ENCODE results near the gene AK6. TPM values are rescaled to one million over a fixed set of nuclear protein-coding genes. Genes with fewer than 3 reads are reported as not detected.
"Not testable (repeated sequence)": the region's sequence is repeated elsewhere in the genome, so short reads cannot be mapped to it uniquely, and the experiment has no call there.

The AK6 gene
- total RNA-seq, 3 donors from 2014 or later (not counting 1 experiment from before 2014, with no cell fraction given), result 5.8 to 10.8 (median 9.7) TPM

GRCh38 chr5:69334793-69335268, 34.5 kb downstream of the AK6 start:
- intact Hi-C loops (cut with micrococcal nuclease), result loop anchor here (1.0 kb wide), 1 partner anchor 242 kb away; no protein-coding TSS in a partner anchor
- WGBS (ENCODE audit: insufficient coverage), result 16% methylated on average over 18 of the region's 18 CpGs
- Mint-ChIP-seq H3K4me3 (peak overlapping the region; percentile 80), H3K36me3 (no peaks in the 10 kb centered on the region), H3K27ac (peak overlapping the region; percentile 53 to 62), H3K27me3 (ENCODE audit: low read depth in 2 of 2) (no peaks in the 10 kb centered on the region), H3K9me3 (no peaks in the 10 kb centered on the region), H3K4me1 (peaks cover 10 to 19% of the 10 kb centered on the region in 2 donors)
- no peaks in the 10 kb centered on the region for H3K36me3 ChIP-seq (ENCODE audit: control insufficient read depth, insufficient read depth, low read length)
- no peaks in the 10 kb centered on the region for H3K27me3 ChIP-seq (ENCODE audit: control insufficient read depth, insufficient read depth, low read length)
- no peaks in the 10 kb centered on the region for H3K9me3 ChIP-seq (ENCODE audit: control insufficient read depth, insufficient read depth, low read length)
- TF ChIP-seq CTCF (IDR thresholded peaks at IDR 0.05), result peak; percentile 42
- no peak overlapping the region for H3K4me3 ChIP-seq (ENCODE audit: low read length)
- DNase-seq, result peak; percentile 48 to 86
- peaks cover 12% of the 10 kb centered on the region for H3K4me1 ChIP-seq (ENCODE audit: control insufficient read depth, insufficient read depth, low read length)
- no peak overlapping the region for H3K27ac ChIP-seq (ENCODE audit: low read length)
- peak; percentile 73 to 81 (median 74) for ATAC-seq

- not testable (repeated sequence) for H3K9me3 ChIP-seq (ENCODE audit: control insufficient read depth, insufficient read depth, low read length); DNase-seq
- peak overlapping the region; percentile 94 for H3K27ac Mint-ChIP-seq
These were observed 35.5 kb downstream of the AK6 start for GRCh38 chr5:69333668-69334315.

GRCh38 chr5:69331528-69332445, 37.5 kb downstream of the AK6 start:
- DNase-seq, result peak in 1 of 2 donors; percentile 18
- Histone ChIP-seq H3K4me3 (ENCODE audit: low read length) (peak overlapping the region; percentile 79), H3K27ac (ENCODE audit: low read length) (peak overlapping the region; percentile 62), H3K9me3 (ENCODE audit: control insufficient read depth, insufficient read depth, low read length) (no peaks in the 10 kb centered on the region), H3K27me3 (ENCODE audit: control insufficient read depth, insufficient read depth, low read length) (no peaks in the 10 kb centered on the region), H3K36me3 (ENCODE audit: control insufficient read depth, insufficient read depth, low read length) (no peaks in the 10 kb centered on the region), H3K4me1 (ENCODE audit: control insufficient read depth, insufficient read depth, low read length) (peaks cover 12% of the 10 kb centered on the region)
- ATAC-seq, result no peak
- peak overlapping the region; percentile 96 for H3K4me3 Mint-ChIP-seq
- intact Hi-C loops (cut with micrococcal nuclease), result loop anchor here (2.0 kb wide), 2 partner anchors 37 to 97 kb away; partner anchors contain the start of genes AK6, CDK7, RAD17 and TAF9
- peak overlapping the region; percentile 94 for H3K27ac Mint-ChIP-seq
- H3K36me3 Mint-ChIP-seq, result no peaks in the 10 kb centered on the region
- H3K9me3 Mint-ChIP-seq, result no peaks in the 10 kb centered on the region
- no peak for TF ChIP-seq CTCF (IDR thresholded peaks at IDR 0.05)
- 66% methylated on average over 8 of the region's 11 CpGs for WGBS (ENCODE audit: insufficient coverage)
- no peaks in the 10 kb centered on the region for H3K27me3 Mint-ChIP-seq (ENCODE audit: low read depth in 2 of 2)
- peaks cover 10 to 19% of the 10 kb centered on the region in 2 donors for H3K4me1 Mint-ChIP-seq

More at GRCh38 chr5:69333668-69334315, 35.5 kb downstream of the AK6 start:
- not testable (repeated sequence) for H3K36me3 ChIP-seq (ENCODE audit: control insufficient read depth, insufficient read depth, low read length); H3K9me3 Mint-ChIP-seq; H3K27me3 ChIP-seq (ENCODE audit: control insufficient read depth, insufficient read depth, low read length); H3K27ac ChIP-seq (ENCODE audit: low read length); ATAC-seq; H3K4me3 ChIP-seq (ENCODE audit: low read length); H3K27me3 Mint-ChIP-seq (ENCODE audit: low read depth in 2 of 2); H3K36me3 Mint-ChIP-seq
- intact Hi-C loops (cut with micrococcal nuclease), result loop anchor here (2.0 kb wide), 2 partner anchors 35 to 99 kb away; partner anchors contain the start of genes AK6, CDK7, RAD17 and TAF9
- H3K4me1 ChIP-seq (ENCODE audit: control insufficient read depth, insufficient read depth, low read length), result peaks cover 12% of the 10 kb centered on the region
- Mint-ChIP-seq H3K4me1 (peaks cover 10 to 19% of the 10 kb centered on the region in 2 donors), H3K4me3 (peak overlapping the region; percentile 45)
- 93% methylated on average over 25 of the region's 25 CpGs for whole genome bisulfite sequencing (ENCODE audit: insufficient coverage)

Data from natural killer cell (primary cell).